Body of pancreas (tissue), 4 donors: Measurements from ENCODE around the gene LRRC27. TPM values are rescaled to one million over a fixed set of nuclear protein-coding genes. Genes with fewer than 3 reads are reported as not detected.

ENCODE experiments used
- ATAC-seq: fragments of 150-250 bp; one replicate; pipeline ENCODE4 v1.9.1; 2016
- DNase-seq, 4 donors: peaks; one replicate each; pipeline ENCODE4 v3.0.0-alpha.2; 2019
- H3K27ac ChIP-seq, 4 donors: fragments of 200-600 bp; sonication (generic); 1 replicate in 3 of 4; 2 replicates in 1 of 4; pipeline versions ENCODE4 v1.5.1 to v1.6.1; 2016 to 2019; ENCODE audit warnings: mild to moderate bottlenecking in 1 of 4, mixed read lengths in 1 of 4, moderate library complexity in 1 of 4
- H3K27me3 ChIP-seq, 2 donors: fragments of 200-600 bp; sonication (generic); one replicate each; pipeline ENCODE4 v1.6.0; 2016; ENCODE audit warnings: mild to moderate bottlenecking in 1 of 2
- H3K36me3 ChIP-seq, 2 donors: fragments of 200-600 bp; sonication (generic); replicated peaks in 1 of 2; 2 replicates each; pipeline ENCODE4 v1.5.1; 2016; ENCODE audit warnings: low read depth in 2 of 2; ENCODE audit not compliant: insufficient read depth in 1 of 2
- H3K4me1 ChIP-seq: fragments of 200-600 bp; sonication (generic); one replicate; pipeline ENCODE4 v1.6.0; 2016
- H3K4me3 ChIP-seq, 2 donors: fragments of 200-600 bp; sonication (generic); 1 replicate in 1 of 2; 2 replicates in 1 of 2; pipeline ENCODE4 v1.5.1; 2016 to 2019
- H3K9me3 ChIP-seq, 3 donors: fragments of 200-600 bp; sonication (generic); 1 replicate in 2 of 3; 2 replicates in 1 of 3; pipeline ENCODE4 v1.5.1; 2016
- CTCF ChIP-seq, 7 experiments: fragments of 450-650 bp in 4 of 7; fragments of 200-600 bp in 3 of 7; sonication (generic) in 3 of 7; IDR thresholded peaks; one replicate each; pipeline ENCODE4 v1.5.1; 2016 to 2019; ENCODE audit warnings: antibody characterized with exemption in 7 of 7
- POLR2A ChIP-seq, 3 donors: fragments of 450-650 bp; IDR thresholded peaks; one replicate each; pipeline ENCODE4 v1.6.1; 2016; ENCODE audit warnings: antibody characterized with exemption in 3 of 3, mild to moderate bottlenecking in 2 of 3
- WGBS, 2 donors: methylation state at CpG; one replicate each; pipeline ENCODE4 v1.1.5; 2017; 5-methylcytosine and 5-hydroxymethylcytosine counted together
- intact Hi-C: fragments of 100-400 bp; cut with DNase I; formaldehyde crosslinking; loops from one replicate; pipeline ENCODE4 v1.15.1; 2023
- total RNA-seq, 2 donors: library from RNA; depleted of rRNA; stranded (reverse); fragments of >200 nt; gene quantifications; one replicate each; pipeline ENCODE4 v1.1.0, GENCODE V29; 2016

LRRC27 gene
- total RNA-seq, 2 donors from 2014 or later, result 6.5 to 24.7 TPM

GRCh38 chr10:132324186-132324585 is 7.8 kb upstream of the LRRC27 start:
- H3K9me3 ChIP-seq, result no peaks in the 10 kb centered on the region
- H3K4me1 ChIP-seq, result no peaks in the 10 kb centered on the region
- intact Hi-C loops, result no loop called here
- WGBS, 2 donors, result 90 to 92% methylated on average over 1 of the region's 1 CpG
- H3K36me3 ChIP-seq, result no peaks in the 10 kb centered on the region
- DNase-seq (no peak), ATAC-seq (no peak)
- no peak overlapping the region for H3K4me3 ChIP-seq
- no peaks in the 10 kb centered on the region for H3K27me3 ChIP-seq
- TF ChIP-seq CTCF (IDR thresholded peaks at IDR 0.05), result no peak
- no peak for TF ChIP-seq POLR2A (IDR thresholded peaks at IDR 0.05)
- H3K27ac ChIP-seq, result no peak overlapping the region

GRCh38 chr10:132326344-132326889 is 5.6 kb upstream of the LRRC27 start:
- H3K4me3 ChIP-seq, result no peak overlapping the region
- intact Hi-C loops, result no loop called here
- no peaks in the 10 kb centered on the region for H3K9me3 ChIP-seq
- H3K27me3 ChIP-seq, result no peaks in the 10 kb centered on the region
- DNase-seq (no peak), ATAC-seq (no peak)
- H3K4me1 ChIP-seq, result peaks cover 15% of the 10 kb centered on the region
- H3K27ac ChIP-seq, result no peak overlapping the region
- WGBS, 2 donors, result 87 to 92% methylated on average over 10 to 11 of the region's 11 CpGs
- TF ChIP-seq CTCF (IDR thresholded peaks at IDR 0.05) (no peak), POLR2A (IDR thresholded peaks at IDR 0.05) (no peak)
- no peaks in the 10 kb centered on the region for H3K36me3 ChIP-seq

- DNase-seq (no peak), ATAC-seq (no peak)
- H3K9me3 ChIP-seq, result no peaks in the 10 kb centered on the region
- intact Hi-C loops, result no loop called here
- 88 to 92% methylated on average over 4 of the region's 4 CpGs for WGBS, 2 donors
- H3K4me1 ChIP-seq, result peaks cover 15% of the 10 kb centered on the region
- H3K4me3 ChIP-seq, result no peak overlapping the region
- no peaks in the 10 kb centered on the region for H3K36me3 ChIP-seq
- no peak for TF ChIP-seq CTCF (IDR thresholded peaks at IDR 0.05)
- TF ChIP-seq POLR2A (IDR thresholded peaks at IDR 0.05), result no peak
- no peaks in the 10 kb centered on the region for H3K27me3 ChIP-seq
- H3K27ac ChIP-seq, result no peak overlapping the region
Measured at GRCh38 chr10:132326925-132327324, 5.1 kb upstream of the LRRC27 start.

- no peak for ATAC-seq
- no peak overlapping the region for H3K27ac ChIP-seq
- 95% methylated on average over 9 of the region's 9 CpGs for WGBS, 2 donors
- no peaks in the 10 kb centered on the region for H3K9me3 ChIP-seq
- peaks cover 21% of the 10 kb centered on the region for H3K4me1 ChIP-seq
- TF ChIP-seq POLR2A (IDR thresholded peaks at IDR 0.05) (no peak), CTCF (IDR thresholded peaks at IDR 0.05) (no peak)
- intact Hi-C loops, result no loop called here
- no peaks in the 10 kb centered on the region for H3K27me3 ChIP-seq
- no peak for DNase-seq
- H3K36me3 ChIP-seq, result no peaks in the 10 kb centered on the region
- no peak overlapping the region for H3K4me3 ChIP-seq
Measured at GRCh38 chr10:132328106-132328505, 3.9 kb upstream of the LRRC27 start.

- no peak for ATAC-seq
- H3K27me3 ChIP-seq, result no peaks in the 10 kb centered on the region
- no peak for TF ChIP-seq CTCF (IDR thresholded peaks at IDR 0.05)
- TF ChIP-seq POLR2A (IDR thresholded peaks at IDR 0.05), result no peak
- no peak overlapping the region for H3K4me3 ChIP-seq
- no peak overlapping the region for H3K27ac ChIP-seq
- H3K4me1 ChIP-seq, result peaks cover 21% of the 10 kb centered on the region
- DNase-seq, result no peak
- WGBS, 2 donors, result 59 to 75% methylated on average over 8 of the region's 8 CpGs
- no peaks in the 10 kb centered on the region for H3K9me3 ChIP-seq
- no peaks in the 10 kb centered on the region for H3K36me3 ChIP-seq
- intact Hi-C loops, result no loop called here
Measured at GRCh38 chr10:132328738-132329137, 3.3 kb upstream of the LRRC27 start.
